Smooth muscle cell of bladder (primary cell): Measurements from ENCODE around the gene WDR55. TPM values are rescaled to one million over a fixed set of nuclear protein-coding genes. Genes with fewer than 3 reads are reported as not detected.

Experiments used
- total RNA-seq: library from RNA; depleted of rRNA; stranded (reverse); fragments of >200 nt; gene quantifications from 2 replicates; pipeline ENCODE4 v1.2.3, GENCODE V29; 2014

Gene WDR55, protein sequence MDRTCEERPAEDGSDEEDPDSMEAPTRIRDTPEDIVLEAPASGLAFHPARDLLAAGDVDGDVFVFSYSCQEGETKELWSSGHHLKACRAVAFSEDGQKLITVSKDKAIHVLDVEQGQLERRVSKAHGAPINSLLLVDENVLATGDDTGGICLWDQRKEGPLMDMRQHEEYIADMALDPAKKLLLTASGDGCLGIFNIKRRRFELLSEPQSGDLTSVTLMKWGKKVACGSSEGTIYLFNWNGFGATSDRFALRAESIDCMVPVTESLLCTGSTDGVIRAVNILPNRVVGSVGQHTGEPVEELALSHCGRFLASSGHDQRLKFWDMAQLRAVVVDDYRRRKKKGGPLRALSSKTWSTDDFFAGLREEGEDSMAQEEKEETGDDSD
- total RNA-seq, result 24.5 and 28.3 TPM in 2 replicates

DNA sequence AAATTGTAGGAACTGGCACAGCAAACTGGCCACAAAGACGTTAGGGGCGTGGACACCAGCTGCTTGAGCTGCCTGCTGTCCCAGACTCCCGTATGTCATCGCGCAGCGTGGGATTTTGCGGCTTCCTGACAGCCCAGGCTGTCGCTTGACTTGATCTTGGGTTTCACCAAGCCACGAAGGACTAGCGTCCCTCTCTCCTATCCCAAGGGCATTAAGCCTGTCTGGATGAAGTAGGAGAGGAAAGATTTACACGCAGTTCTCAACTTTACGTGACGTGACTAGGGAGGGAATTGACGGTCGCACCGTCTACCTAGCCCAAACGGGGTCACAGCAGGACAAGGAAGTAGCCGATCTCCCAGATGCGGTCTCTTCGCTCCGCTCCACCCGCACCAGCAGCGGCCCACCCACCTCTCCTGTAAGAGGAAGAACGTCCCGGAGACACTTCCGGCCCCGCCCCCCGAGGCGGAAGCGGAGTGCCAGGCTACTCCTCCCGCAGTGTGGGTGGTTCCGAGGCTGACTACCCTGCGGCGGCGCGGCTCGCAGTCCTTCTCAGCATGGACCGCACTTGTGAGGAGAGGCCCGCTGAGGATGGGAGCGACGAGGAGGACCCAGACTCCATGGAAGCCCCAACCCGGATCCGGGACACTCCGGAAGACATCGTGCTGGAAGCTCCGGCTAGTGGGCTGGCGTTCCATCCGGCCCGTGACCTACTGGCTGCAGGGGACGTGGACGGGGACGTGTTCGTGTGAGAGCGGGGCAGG lies at the start of gene WDR55:
WDR55 (plus strand) TSS at position 546 of the 761 bp plus-strand sequence; CDS start at position 555, 9 bp downstream.

DNA sequence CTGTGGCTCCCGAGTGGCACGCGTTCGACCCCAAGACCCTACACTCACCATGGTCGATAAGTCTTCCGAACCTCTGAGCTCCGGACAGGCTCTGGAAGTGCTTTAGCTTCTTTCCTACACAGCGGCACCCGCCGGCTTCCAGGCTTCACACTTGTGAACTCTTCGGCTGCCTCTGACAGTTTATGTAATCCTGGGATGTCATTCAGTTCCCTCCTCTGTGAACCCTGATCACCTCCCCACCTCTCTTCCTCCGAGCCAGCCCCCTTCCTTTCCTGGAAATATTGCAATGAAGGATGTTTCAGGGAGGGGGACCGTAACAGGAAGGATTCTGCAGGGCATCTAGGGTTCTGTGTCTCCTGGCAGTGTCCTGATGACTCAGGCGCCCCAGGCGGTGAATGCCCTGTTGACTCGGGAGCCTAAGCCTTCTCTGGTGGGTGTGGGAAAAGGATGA lies 31.7 kb upstream of the WDR55 start, which contains the start of gene CD14:
CD14 (minus strand) TSS at position 155 of the 451 bp plus-strand sequence; CDS start at position 51, 104 bp downstream.

GRCh38 chr5:140639148-140639981 lies 25.3 kb upstream of the WDR55 start, which contains the start of gene TMCO6:
TMCO6 (plus strand) TSS chr5:140639451; CDS start chr5:140639528, 77 bp downstream.

DNA sequence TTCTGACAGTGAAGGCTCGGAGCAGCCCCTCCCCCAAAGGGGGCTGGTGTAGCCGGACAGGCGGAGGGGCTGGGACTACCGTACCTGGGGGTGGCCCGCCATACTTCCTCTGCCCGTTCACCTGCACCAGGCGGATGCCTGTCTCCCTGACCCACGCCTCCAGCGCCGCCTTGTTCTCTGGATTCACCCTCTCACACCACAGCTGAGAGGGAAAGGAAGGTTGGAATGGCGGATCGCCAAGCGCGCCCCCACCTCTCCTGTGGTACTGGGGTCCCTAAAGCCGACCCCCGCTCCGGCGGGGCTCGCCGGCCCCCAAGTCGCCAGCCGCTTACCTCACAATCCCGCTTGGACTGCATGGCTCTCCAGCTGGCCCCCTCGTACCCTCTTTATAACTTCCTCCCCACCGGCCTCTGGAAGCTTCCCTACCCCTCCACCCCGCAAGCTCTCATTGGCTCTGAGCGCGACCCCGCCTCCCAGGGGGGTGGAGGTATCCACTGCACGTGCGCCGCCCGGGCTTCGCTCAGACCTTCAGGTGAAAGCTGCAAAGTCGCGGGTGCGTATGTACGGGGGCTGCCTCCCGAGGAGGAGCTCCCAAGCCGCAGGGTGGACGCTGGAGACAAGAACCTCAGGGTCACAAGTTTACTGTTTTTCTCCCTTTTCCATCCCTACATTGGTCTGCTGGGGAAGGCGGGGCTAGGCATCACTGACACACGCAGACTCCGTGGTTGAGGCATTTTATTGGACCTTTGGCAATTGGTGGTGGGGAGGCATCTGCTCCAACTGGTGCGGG lies 8.7 kb downstream of the WDR55 start, which contains the start of gene DND1:
DND1 (minus strand) TSS at position 390 of the 790 bp plus-strand sequence; CDS start at position 356, 34 bp downstream.

GRCh38 chr5:140690941-140691924 lies 26.5 kb downstream of the WDR55 start, which contains the start of the genes HARS1 and HARS2:
HARS1 (minus strand) TSS chr5:140691370; CDS start chr5:140691304, 66 bp downstream.
HARS2 (plus strand) TSS chr5:140691455; CDS start chr5:140691649, 194 bp downstream.

DNA sequence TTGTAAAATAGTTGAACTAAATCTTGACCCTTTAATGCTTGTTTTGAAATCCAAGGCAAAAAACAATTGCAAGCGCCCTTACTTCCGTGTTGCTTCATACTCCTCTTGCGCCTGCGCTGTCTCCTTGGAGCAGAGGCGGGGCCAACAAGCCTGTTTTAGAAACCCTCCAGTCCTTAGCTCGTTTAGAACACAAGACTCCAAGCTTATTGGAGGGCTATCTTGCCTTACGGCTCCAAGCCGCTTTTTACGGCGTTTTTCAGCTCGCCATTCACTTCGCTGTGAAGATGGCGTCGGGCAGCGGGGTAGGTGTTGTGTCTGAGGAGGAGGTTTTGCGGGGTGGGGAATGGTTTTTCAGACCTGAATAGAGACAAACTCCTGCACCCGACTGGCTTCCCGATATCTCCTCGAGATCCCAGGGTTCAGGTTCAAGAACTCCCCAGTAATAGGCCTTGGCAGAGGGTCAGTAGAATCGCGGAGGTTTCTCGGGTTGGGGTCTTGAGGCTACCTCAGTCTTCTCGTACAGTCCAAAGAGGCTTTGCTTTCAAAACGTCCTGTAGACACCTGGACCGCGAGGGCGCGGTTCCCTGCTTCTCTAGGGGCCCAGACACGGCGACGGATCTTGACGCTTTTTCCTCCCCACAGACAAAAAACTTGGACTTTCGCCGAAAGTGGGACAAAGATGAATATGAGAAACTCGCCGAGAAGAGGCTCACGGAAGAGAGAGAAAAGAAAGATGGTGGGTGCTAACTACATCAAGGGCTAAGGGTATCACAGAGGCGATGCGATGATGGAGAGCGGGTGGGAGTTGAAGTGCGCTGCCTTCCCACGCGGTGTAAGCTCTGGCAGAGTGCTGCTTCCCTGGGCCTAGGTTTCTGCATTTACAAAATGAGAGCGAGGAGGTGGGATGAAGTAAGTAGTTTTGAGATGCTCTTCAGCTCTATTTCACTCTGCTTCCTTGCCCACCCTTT lies 35.8 kb downstream of the WDR55 start, which contains the start of gene ZMAT2:
ZMAT2 (plus strand) TSS at position 271 of the 968 bp plus-strand sequence; CDS start at position 285, 14 bp downstream.

Other genes starting within 250 kb of the WDR55 start
- gene EIF4EBP3, start 117.2 kb upstream of the WDR55 start, total RNA-seq, result 0.85 and 1.7 TPM in 2 replicates
- gene SRA1, start 107.4 kb upstream of the WDR55 start, total RNA-seq, result 35.7 and 53.0 TPM in 2 replicates
- gene APBB3, start 100.3 kb upstream of the WDR55 start, total RNA-seq, result 17.2 and 21.9 TPM in 2 replicates
- 10.1 and 14.9 TPM in 2 replicates for gene SLC35A4, start 100.1 kb upstream of the WDR55 start, total RNA-seq
- 2.9 and 8.8 TPM in 2 replicates for gene CD14, start 31.7 kb upstream of the WDR55 start, total RNA-seq
- gene TMCO6, start 25.5 kb upstream of the WDR55 start, total RNA-seq, result 4.2 and 6.8 TPM in 2 replicates
- 75.1 and 83.8 TPM in 2 replicates for gene NDUFA2, start 17.3 kb upstream of the WDR55 start, total RNA-seq
- 105 and 111 TPM in 2 replicates for gene IK, start 17.1 kb upstream of the WDR55 start, total RNA-seq
- 0.14 TPM in 1 of 2 replicates, not detected in the other for gene DND1, start 8.7 kb downstream of the WDR55 start, total RNA-seq
- gene HARS1, start 26.5 kb downstream of the WDR55 start, total RNA-seq, result 62.9 and 65.2 TPM in 2 replicates
- 24.6 and 27.1 TPM in 2 replicates for gene HARS2, start 26.6 kb downstream of the WDR55 start, total RNA-seq
- 63.7 and 78.2 TPM in 2 replicates for gene ZMAT2, start 35.5 kb downstream of the WDR55 start, total RNA-seq
- gene PCDHA1, start 121.2 kb downstream of the WDR55 start, total RNA-seq, result under 0.01 TPM in 2 replicates
- gene PCDHA2, start 129.9 kb downstream of the WDR55 start, total RNA-seq, result under 0.01 and 0.09 TPM in 2 replicates
- gene PCDHA3, start 136.2 kb downstream of the WDR55 start, total RNA-seq, result 0.14 and 0.28 TPM in 2 replicates
- 0.14 and 0.37 TPM in 2 replicates for gene PCDHA4, start 142.2 kb downstream of the WDR55 start, total RNA-seq
- under 0.01 and 0.09 TPM in 2 replicates for gene PCDHA5, start 156.7 kb downstream of the WDR55 start, total RNA-seq
- 0.14 and 0.55 TPM in 2 replicates for gene PCDHA6, start 163.1 kb downstream of the WDR55 start, total RNA-seq
- gene PCDHA7, start 169.4 kb downstream of the WDR55 start, total RNA-seq, result 0.57 and 0.83 TPM in 2 replicates
- under 0.01 and 0.09 TPM in 2 replicates for gene PCDHA8, start 176.3 kb downstream of the WDR55 start, total RNA-seq
- gene PCDHA9, start 183.5 kb downstream of the WDR55 start, total RNA-seq, result under 0.01 and 0.18 TPM in 2 replicates
- 0.14 and 0.28 TPM in 2 replicates for gene PCDHA10, start 191.0 kb downstream of the WDR55 start, total RNA-seq
- gene PCDHA11, start 204.1 kb downstream of the WDR55 start, total RNA-seq, result under 0.01 and 0.65 TPM in 2 replicates
- gene PCDHA12, start 210.4 kb downstream of the WDR55 start, total RNA-seq, result under 0.01 and 0.09 TPM in 2 replicates
- gene PCDHA13, start 217.2 kb downstream of the WDR55 start, total RNA-seq, result under 0.01 and 0.09 TPM in 2 replicates